Measurements from ENCODE around the gene DLG2. TPM values are rescaled to one million over a fixed set of nuclear protein-coding genes. Genes with fewer than 3 reads are reported as not detected.
"Not testable (repeated sequence)": the region's sequence is repeated elsewhere in the genome, so short reads cannot be mapped to it uniquely, and the experiment has no call there.

DLG2 gene
- total RNA-seq, 1 experiment from 2014 or later = 12.1 TPM

- not testable (repeated sequence) for H3K4me3 ChIP-seq; H3K36me3 ChIP-seq; H3K27ac ChIP-seq; H3K27me3 ChIP-seq; H3K4me1 ChIP-seq; H3K9me3 ChIP-seq (replicated peaks); DNase-seq
Observed at GRCh38 chr11:85395515-85396055, 231.6 kb downstream of the DLG2 start.

DNA sequence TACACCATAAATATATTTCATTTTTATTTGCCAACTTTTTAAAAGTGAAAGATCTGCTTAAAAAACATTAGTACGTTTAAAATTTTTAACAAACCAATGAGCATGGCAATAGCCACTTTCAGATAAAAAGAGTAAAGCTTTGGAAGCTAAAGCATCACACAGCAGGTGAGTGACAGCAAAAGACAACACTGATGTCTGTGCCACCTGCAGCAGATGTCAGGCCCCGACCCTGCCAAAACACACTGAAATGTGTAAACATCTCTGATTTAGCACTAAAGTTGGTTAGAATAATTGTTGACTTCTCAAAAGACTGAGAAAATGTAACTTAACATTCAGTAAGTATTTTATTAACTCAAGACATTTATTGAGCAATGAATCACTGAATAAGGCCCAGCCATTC lies 232.9 kb downstream of the DLG2 start:
- no peak overlapping the region for H3K4me3 ChIP-seq
- DNase-seq = no peak
- peaks cover 5% of the 10 kb centered on the region; the same call in 1 of the 2 replicates for H3K4me1 ChIP-seq
- no peak overlapping the region for H3K27ac ChIP-seq
- H3K36me3 ChIP-seq = no peaks in the 10 kb centered on the region
- H3K9me3 ChIP-seq (replicated peaks) = peaks cover 8% of the 10 kb centered on the region
- no peaks in the 10 kb centered on the region for H3K27me3 ChIP-seq

GRCh38 chr11:85391141-85391540 lies 236.0 kb downstream of the DLG2 start:
- H3K27me3 ChIP-seq = no peaks in the 10 kb centered on the region
- DNase-seq = no peak
- H3K4me3 ChIP-seq = no peak overlapping the region
- no peak overlapping the region for H3K27ac ChIP-seq
- H3K4me1 ChIP-seq = peaks cover 9% of the 10 kb centered on the region
- H3K36me3 ChIP-seq = no peaks in the 10 kb centered on the region
- H3K9me3 ChIP-seq (replicated peaks) = peaks cover 6% of the 10 kb centered on the region; the same call in 1 of the 2 replicates

- H3K9me3 ChIP-seq (replicated peaks) = no peaks in the 10 kb centered on the region; the same call in 1 of the 2 replicates
- peaks cover 22% of the 10 kb centered on the region for H3K4me1 ChIP-seq
- peak overlapping the region; percentile 88 for H3K27ac ChIP-seq
- DNase-seq = peak; percentile 71 to 96
- no peaks in the 10 kb centered on the region for H3K36me3 ChIP-seq
- peak overlapping the region; percentile 17 for H3K4me3 ChIP-seq
- no peaks in the 10 kb centered on the region for H3K27me3 ChIP-seq
Observed at GRCh38 chr11:85385547-85385946, 241.6 kb downstream of the DLG2 start.

GRCh38 chr11:85385111-85385510 lies 242.0 kb downstream of the DLG2 start:
- H3K27ac ChIP-seq = peak overlapping the region; percentile 88
- peaks cover 22% of the 10 kb centered on the region for H3K4me1 ChIP-seq
- peak; percentile 33 to 72 for DNase-seq
- no peaks in the 10 kb centered on the region for H3K27me3 ChIP-seq
- H3K36me3 ChIP-seq = no peaks in the 10 kb centered on the region
- H3K9me3 ChIP-seq (replicated peaks) = no peaks in the 10 kb centered on the region; the same call in 1 of the 2 replicates
- H3K4me3 ChIP-seq = peak overlapping the region; percentile 17

DNA sequence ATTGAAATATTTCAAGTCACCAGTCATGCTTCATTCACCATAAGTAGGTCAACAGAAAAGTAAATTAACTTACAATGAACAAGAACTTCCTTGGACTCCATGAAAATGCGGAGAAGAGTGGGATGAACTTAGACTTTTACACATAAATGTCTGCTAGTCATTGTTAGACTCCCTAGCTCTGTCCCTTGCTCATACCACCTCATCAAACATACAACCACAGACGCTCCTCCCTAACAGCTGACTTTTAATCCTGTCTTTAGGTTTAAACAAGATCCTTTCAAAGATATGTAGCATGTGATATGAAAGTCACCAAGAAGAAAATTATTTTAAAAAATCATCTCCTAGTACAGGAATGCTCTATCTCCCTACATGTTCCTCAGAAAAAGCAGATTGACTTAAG lies 248.1 kb downstream of the DLG2 start:
- H3K36me3 ChIP-seq = peaks cover 10% of the 10 kb centered on the region; the same call in 1 of the 2 replicates
- peak overlapping the region; percentile 57 for H3K4me3 ChIP-seq
- peak; percentile 62 to 82 for DNase-seq
- H3K4me1 ChIP-seq = peaks cover 24% of the 10 kb centered on the region
- H3K27ac ChIP-seq = peak overlapping the region; percentile 77
- H3K9me3 ChIP-seq (replicated peaks) = no peaks in the 10 kb centered on the region
- no peaks in the 10 kb centered on the region for H3K27me3 ChIP-seq

- H3K36me3 ChIP-seq = peaks cover 10% of the 10 kb centered on the region; the same call in 1 of the 2 replicates
- H3K4me1 ChIP-seq = peaks cover 24% of the 10 kb centered on the region
- DNase-seq = peak in 1 of 2 experiments; percentile 54
- H3K27ac ChIP-seq = peak overlapping the region; percentile 77
- no peaks in the 10 kb centered on the region for H3K9me3 ChIP-seq (replicated peaks)
- peak overlapping the region; percentile 57 for H3K4me3 ChIP-seq
- no peaks in the 10 kb centered on the region for H3K27me3 ChIP-seq
Observed at GRCh38 chr11:85377901-85378300, 249.2 kb downstream of the DLG2 start.

DNA sequence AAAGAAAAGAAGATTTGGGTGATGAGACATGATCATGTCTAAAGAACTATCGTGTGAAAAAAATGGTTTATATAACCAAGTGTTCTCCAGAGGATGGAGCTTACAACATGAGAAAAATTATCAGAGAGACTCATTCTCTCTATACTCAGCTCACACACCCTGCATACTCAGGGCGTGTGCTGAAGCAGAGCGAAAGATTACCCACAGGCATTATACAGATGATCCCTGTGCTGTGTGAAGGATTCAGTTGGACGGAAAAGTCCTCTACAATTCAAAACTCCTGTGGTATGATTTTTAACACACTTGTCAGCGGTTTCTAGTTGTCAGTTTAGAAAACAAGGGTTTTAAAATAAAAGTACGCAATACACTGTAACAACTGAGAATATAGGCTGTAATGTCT lies 267.3 kb downstream of the DLG2 start:
- Histone ChIP-seq H3K4me3 (no peak overlapping the region), H3K4me1 (peaks cover 30% of the 10 kb centered on the region)

GRCh38 chr11:85355921-85356320 lies 271.2 kb downstream of the DLG2 start:
- Histone ChIP-seq H3K27ac (no peak overlapping the region; the same call in 1 of the 2 replicates), H3K9me3 (replicated peaks) (no peaks in the 10 kb centered on the region; the same call in none of the 2 replicates), H3K4me1 (peaks cover 30% of the 10 kb centered on the region), H3K36me3 (0 out of 2 replicates have a peak, but pooled peaks cover 2% of the 10 kb centered on the region), H3K4me3 (no peak overlapping the region), H3K27me3 (no peaks in the 10 kb centered on the region)
- peak in 1 of 2 experiments; percentile 29 for DNase-seq

More for the DNA sequence above, 267.3 kb downstream of the DLG2 start:
- H3K27me3 ChIP-seq = no peaks in the 10 kb centered on the region
- H3K9me3 ChIP-seq (replicated peaks) = no peaks in the 10 kb centered on the region
- H3K27ac ChIP-seq = no peak overlapping the region
- DNase-seq = no peak
- 0 out of 2 replicates have a peak, but pooled peaks cover 2% of the 10 kb centered on the region for H3K36me3 ChIP-seq

- H3K4me3 ChIP-seq; H3K27ac ChIP-seq; H3K27me3 ChIP-seq; H3K36me3 ChIP-seq; DNase-seq; H3K4me1 ChIP-seq; H3K9me3 ChIP-seq (replicated peaks): not testable (repeated sequence)
Observed at GRCh38 chr11:85349539-85349938, 277.6 kb downstream of the DLG2 start.

DNA sequence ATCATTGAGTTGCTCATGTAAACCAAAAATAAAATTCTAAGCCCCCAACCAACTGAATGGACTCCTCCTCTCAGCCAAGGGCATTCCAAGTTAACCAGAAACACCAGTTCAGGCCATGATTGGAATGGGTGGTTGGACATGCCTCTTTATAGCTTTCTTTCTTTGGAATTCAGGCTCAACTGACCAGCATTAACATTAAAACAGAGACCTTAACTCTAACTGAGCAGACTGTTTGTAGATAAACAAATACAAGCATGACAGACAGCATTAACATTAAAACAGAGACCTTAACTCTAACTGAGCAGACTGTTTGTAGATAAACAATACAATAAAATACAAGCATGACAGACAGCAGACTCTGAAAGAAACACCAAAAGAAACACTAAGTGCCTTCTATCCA lies 278.2 kb downstream of the DLG2 start:
- Histone ChIP-seq H3K9me3 (replicated peaks) (peaks cover 8% of the 10 kb centered on the region), H3K36me3 (no peaks in the 10 kb centered on the region), H3K27me3 (no peaks in the 10 kb centered on the region), H3K4me3 (no peak overlapping the region), H3K27ac (no peak overlapping the region), H3K4me1 (no peaks in the 10 kb centered on the region)
- DNase-seq = no peak

GRCh38 chr11:85347291-85347690 lies 279.9 kb downstream of the DLG2 start:
- Histone ChIP-seq H3K4me1 (no peaks in the 10 kb centered on the region), H3K27ac (no peak overlapping the region), H3K9me3 (replicated peaks) (peaks cover 8% of the 10 kb centered on the region), H3K27me3 (no peaks in the 10 kb centered on the region), H3K36me3 (no peaks in the 10 kb centered on the region), H3K4me3 (no peak overlapping the region)
- DNase-seq = no peak

- no peaks in the 10 kb centered on the region for H3K4me1 ChIP-seq
- DNase-seq = no peak
- H3K4me3 ChIP-seq = no peak overlapping the region
- H3K36me3 ChIP-seq = no peaks in the 10 kb centered on the region
- H3K27me3 ChIP-seq = no peaks in the 10 kb centered on the region
- H3K9me3 ChIP-seq (replicated peaks) = peaks cover 8% of the 10 kb centered on the region
- no peak overlapping the region for H3K27ac ChIP-seq
Observed at GRCh38 chr11:85346484-85346883, 280.7 kb downstream of the DLG2 start.

DNA sequence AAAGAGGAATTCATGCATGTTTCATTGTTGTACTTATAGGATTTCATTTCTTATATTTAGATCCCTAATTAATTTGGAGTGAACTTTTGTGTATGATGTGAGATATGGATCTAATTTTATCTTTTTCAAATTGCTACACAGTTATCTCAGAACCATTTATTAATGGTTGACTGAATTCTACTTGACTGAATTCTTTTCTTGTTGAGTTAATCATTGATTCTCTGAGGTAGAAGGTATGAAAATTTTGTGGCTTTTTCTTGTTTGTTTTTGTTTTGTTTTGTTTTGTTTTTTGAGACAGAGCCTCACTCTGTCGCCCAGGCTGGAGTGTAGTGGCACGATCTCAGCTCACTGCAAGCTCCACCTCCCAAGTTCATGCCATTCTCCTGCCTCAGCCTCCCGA lies 286.3 kb downstream of the DLG2 start:
- not testable (repeated sequence) for H3K9me3 ChIP-seq (replicated peaks); H3K4me3 ChIP-seq; H3K27ac ChIP-seq; DNase-seq; H3K36me3 ChIP-seq; H3K4me1 ChIP-seq; H3K27me3 ChIP-seq

DNA sequence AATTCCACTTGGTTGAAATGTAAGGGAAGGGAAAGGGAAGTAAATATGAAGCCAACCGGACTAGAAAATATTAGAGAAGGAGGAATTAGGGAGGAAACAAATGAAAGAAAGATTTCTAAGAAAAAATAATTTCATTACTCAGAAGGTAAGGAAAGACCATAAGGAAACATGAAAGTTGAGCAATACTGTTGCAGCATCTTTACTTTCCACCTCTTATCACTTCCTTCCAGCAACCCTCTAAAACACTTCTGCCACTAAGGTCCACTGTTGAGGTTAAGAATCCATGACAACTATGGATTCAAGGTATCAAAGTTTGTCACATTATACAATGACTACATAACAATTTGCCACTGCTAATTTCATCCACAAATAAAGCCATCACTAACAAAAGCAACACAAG lies 308.6 kb downstream of the DLG2 start:
- H3K27me3 ChIP-seq = no peaks in the 10 kb centered on the region
- no peak overlapping the region for H3K4me3 ChIP-seq
- H3K9me3 ChIP-seq (replicated peaks) = peaks cover 2% of the 10 kb centered on the region; the same call in 1 of the 2 replicates
- no peaks in the 10 kb centered on the region for H3K36me3 ChIP-seq
- no peak for DNase-seq
- H3K27ac ChIP-seq = no peak overlapping the region
- H3K4me1 ChIP-seq = no peaks in the 10 kb centered on the region

DNA sequence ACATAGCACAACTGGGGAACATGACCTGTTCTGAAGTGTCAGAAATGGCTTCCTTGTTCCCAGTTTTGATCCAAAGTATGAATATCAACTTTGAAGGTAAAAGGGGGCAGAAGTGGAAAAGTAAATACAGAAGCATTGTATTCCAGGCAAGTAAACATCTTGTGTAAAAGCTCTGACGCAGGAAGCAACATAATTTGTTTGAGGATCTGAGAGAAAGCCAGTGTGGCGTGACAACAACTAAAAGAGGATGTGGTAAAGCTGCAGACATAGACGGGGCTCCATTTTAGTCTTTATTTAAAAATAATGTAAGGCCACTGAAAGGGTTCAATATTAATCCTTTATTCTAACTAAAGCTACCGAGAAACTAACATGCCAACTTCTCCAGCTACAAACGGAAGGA lies 310.2 kb downstream of the DLG2 start:
- H3K4me1 ChIP-seq = no peaks in the 10 kb centered on the region
- no peaks in the 10 kb centered on the region for H3K9me3 ChIP-seq (replicated peaks)
- no peak for DNase-seq
- H3K27me3 ChIP-seq = no peaks in the 10 kb centered on the region
- no peak overlapping the region for H3K4me3 ChIP-seq
- H3K27ac ChIP-seq = no peak overlapping the region
- no peaks in the 10 kb centered on the region for H3K36me3 ChIP-seq

Data from SJCRH30 (cell line).